ACC112 (cell line): ENCODE results near the gene PRKG2.

ENCODE experiments used
- H2AFZ ChIP-seq: fragments of 200-600 bp; sonication (generic); one replicate; pipeline ENCODE4 v1.6.0; 2017; ENCODE audit warnings: antibody characterized with exemption, low read length; ENCODE audit not compliant: unreplicated experiment
- H3K27ac ChIP-seq: fragments of 200-600 bp; sonication (generic); 2 replicates; pipeline ENCODE4 v1.5.1; 2014; ENCODE audit warnings: low read depth, mild to moderate bottlenecking, antibody characterized with exemption, low read length, moderate library complexity
- H3K27me3 ChIP-seq: fragments of 200-600 bp; sonication (generic); 2 replicates; pipeline ENCODE4 v1.6.1; 2014; ENCODE audit warnings: mild to moderate bottlenecking, antibody characterized with exemption, low read length, moderate library complexity, mixed read lengths; ENCODE audit not compliant: insufficient read depth
- H3K36me3 ChIP-seq: fragments of 200-600 bp; sonication (generic); 2 replicates; pipeline ENCODE4 v1.6.1; 2016; ENCODE audit warnings: mild to moderate bottlenecking, antibody characterized with exemption, low read length, moderate library complexity, mixed read lengths; ENCODE audit not compliant: insufficient read depth
- H3K4me1 ChIP-seq: fragments of 200-600 bp; sonication (generic); one replicate; pipeline ENCODE4 v1.6.1; 2016; ENCODE audit warnings: low read length, mixed read lengths; ENCODE audit not compliant: insufficient read depth, unreplicated experiment, control insufficient read depth
- H3K4me3 ChIP-seq: fragments of 200-600 bp; sonication (generic); 2 replicates; pipeline ENCODE4 v1.5.1; 2014; ENCODE audit warnings: mild to moderate bottlenecking, low read depth, low read length
- H3K79me2 ChIP-seq: fragments of 200-600 bp; sonication (generic); one replicate; pipeline ENCODE4 v1.6.0; 2016; ENCODE audit warnings: low read length; ENCODE audit not compliant: control insufficient read depth, unreplicated experiment, insufficient read depth

Gene PRKG2

GRCh38 chr4:81131066-81131465 is 84.0 kb downstream of the PRKG2 start:
- H3K36me3 ChIP-seq: peaks cover 5% of the 10 kb centered on the region; the same call in 1 of the 2 replicates
- H3K79me2 ChIP-seq: no peaks in the 10 kb centered on the region
- H3K27ac ChIP-seq: no peak overlapping the region
- no peaks in the 10 kb centered on the region for H3K27me3 ChIP-seq
- H2AFZ ChIP-seq: no peak overlapping the region
- no peak overlapping the region for H3K4me3 ChIP-seq
- H3K4me1 ChIP-seq: peaks cover 17% of the 10 kb centered on the region

DNA sequence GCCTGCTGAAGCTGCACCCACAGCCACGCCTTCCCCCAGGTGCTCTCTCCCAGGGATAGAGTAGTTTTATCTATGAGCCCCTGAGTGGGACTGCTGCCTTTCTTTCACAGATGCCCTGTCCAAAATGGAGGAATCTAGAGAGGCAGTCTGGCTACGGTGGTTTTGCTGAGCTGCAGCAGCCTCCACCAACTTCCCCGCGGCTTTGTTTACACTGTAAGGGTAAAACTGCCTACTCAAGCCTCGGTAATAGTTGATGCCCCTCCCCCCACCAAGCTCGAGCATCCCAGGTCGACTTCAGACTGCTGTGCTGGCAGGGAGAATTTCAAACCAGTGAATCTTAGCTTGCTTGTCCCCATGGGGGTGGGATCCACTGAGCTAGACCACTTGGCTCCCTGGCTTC is 84.5 kb downstream of the PRKG2 start:
- Histone ChIP-seq H3K36me3 (peaks cover 5% of the 10 kb centered on the region; the same call in 1 of the 2 replicates), H3K27me3 (no peaks in the 10 kb centered on the region), H3K4me1 (peaks cover 12% of the 10 kb centered on the region), H2AFZ (no peak overlapping the region), H3K27ac (no peak overlapping the region), H3K4me3 (no peak overlapping the region), H3K79me2 (no peaks in the 10 kb centered on the region)

DNA sequence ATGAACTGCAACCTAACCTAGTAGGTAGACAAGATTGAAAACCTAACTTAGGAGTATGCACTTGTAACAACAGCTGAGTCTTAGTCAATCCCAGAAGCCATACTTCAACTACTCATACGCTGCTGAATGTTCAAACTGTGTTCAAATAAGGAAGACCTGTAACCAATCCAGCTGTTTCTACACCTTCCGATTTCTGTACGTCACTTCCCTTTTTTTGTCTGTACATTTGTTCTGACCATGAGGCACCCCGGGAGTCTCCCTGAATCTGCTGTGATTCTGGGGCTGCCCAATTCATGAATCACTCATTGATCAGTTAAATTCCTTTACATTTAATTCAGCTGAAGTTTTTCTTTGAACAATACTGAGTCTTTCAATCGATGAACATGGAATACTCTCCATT is 95.0 kb downstream of the PRKG2 start:
- Histone ChIP-seq H3K4me1 (no peaks in the 10 kb centered on the region), H3K4me3 (no peak overlapping the region), H3K36me3 (no peaks in the 10 kb centered on the region), H2AFZ (no peak overlapping the region), H3K27ac (no peak overlapping the region), H3K79me2 (no peaks in the 10 kb centered on the region), H3K27me3 (no peaks in the 10 kb centered on the region)

DNA sequence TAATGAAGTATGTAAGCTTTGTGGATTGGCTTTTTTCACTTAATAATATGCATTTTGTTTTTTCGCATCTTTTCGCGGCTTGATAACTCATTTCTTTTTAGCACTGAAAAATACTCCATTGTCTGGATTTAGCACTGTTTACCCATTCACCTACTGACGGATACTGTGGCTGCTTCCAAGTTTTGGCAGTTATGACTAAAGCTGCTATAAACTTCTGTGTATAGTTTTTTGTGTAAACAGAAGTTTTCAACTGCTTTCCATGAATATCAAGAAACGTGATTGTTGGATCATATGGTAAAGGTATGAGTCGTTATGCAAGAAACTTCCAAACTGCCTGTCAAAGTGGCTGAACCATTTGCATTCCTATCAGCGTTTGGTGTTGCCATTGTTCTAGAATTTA is 96.9 kb downstream of the PRKG2 start:
- H3K27ac ChIP-seq: no peak overlapping the region
- H3K4me1 ChIP-seq: no peaks in the 10 kb centered on the region

DNA sequence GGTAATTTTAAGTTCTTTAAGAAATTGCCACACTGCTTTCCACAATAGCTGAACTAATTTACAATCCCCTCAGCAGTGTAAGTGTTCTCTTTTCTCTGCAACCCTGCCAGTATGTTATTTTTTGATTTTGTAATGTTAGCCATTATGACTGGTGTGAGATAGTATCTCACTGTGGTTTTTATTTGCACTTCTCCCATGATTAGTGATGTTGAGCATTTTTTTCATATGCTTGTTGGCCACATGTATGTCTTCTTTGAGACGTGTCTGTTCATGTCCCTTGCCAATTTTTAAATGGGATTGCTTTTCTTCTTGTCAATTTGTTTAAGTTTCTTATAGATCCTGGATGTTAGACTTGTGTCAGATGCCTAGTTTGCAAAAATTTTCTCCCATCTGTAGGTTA is 98.5 kb downstream of the PRKG2 start:
- no peak overlapping the region for H3K27ac ChIP-seq
- H3K79me2 ChIP-seq: no peaks in the 10 kb centered on the region
- no peaks in the 10 kb centered on the region for H3K36me3 ChIP-seq
- H3K4me1 ChIP-seq: peaks cover 9% of the 10 kb centered on the region
- no peak overlapping the region for H2AFZ ChIP-seq
- no peaks in the 10 kb centered on the region for H3K27me3 ChIP-seq
- H3K4me3 ChIP-seq: no peak overlapping the region

More for the DNA sequence above, 96.9 kb downstream of the PRKG2 start:
- Histone ChIP-seq H3K36me3 (no peaks in the 10 kb centered on the region), H3K27me3 (no peaks in the 10 kb centered on the region), H2AFZ (no peak overlapping the region), H3K79me2 (no peaks in the 10 kb centered on the region), H3K4me3 (no peak overlapping the region)

DNA sequence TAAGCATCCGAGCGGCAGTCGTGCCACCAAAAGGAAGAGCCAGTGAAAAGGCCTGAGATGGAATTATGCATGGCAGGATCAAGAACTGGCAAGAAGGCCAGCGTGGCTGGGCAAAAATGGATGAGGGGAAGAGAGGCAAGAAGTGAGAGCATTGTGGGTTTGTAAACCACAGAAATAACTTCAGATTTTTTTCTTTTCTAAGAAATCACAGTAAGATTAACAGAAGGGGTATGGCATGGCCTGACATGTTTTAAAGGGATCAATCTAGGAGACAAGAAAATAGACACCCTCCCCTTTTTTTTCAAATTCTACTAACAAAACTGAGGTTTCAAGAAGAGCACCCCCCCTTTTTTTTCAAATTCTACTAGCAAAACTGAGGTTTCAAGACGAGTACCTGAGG is 102.0 kb downstream of the PRKG2 start:
- H3K36me3 ChIP-seq: no peaks in the 10 kb centered on the region
- H3K4me1 ChIP-seq: peaks cover 10% of the 10 kb centered on the region
- H3K79me2 ChIP-seq: no peaks in the 10 kb centered on the region
- no peak overlapping the region for H3K27ac ChIP-seq
- H3K27me3 ChIP-seq: no peaks in the 10 kb centered on the region
- H2AFZ ChIP-seq: peak overlapping the region; percentile 76
- H3K4me3 ChIP-seq: no peak overlapping the region

DNA sequence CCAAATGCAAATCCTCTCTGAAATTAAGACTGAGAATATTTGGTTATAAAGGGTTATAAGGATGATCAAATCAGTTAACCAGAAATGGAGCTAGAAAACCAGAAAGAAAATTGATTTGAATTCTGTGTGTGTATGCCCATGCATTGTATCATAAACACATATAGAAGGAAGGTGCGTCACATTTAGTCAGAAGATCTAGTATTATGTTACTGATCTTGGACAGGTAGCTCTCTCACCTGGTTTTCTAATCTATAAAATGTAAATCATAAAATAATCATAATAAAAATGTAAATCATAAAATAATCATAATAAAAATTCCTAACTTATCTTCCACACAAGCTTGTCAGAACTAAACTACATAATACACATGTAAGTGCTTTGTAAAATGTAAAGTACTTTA is 105.7 kb downstream of the PRKG2 start:
- Histone ChIP-seq H3K27ac (no peak overlapping the region), H3K4me1 (peaks cover 10% of the 10 kb centered on the region), H3K79me2 (no peaks in the 10 kb centered on the region), H3K36me3 (no peaks in the 10 kb centered on the region), H3K4me3 (no peak overlapping the region), H2AFZ (no peak overlapping the region), H3K27me3 (no peaks in the 10 kb centered on the region)

DNA sequence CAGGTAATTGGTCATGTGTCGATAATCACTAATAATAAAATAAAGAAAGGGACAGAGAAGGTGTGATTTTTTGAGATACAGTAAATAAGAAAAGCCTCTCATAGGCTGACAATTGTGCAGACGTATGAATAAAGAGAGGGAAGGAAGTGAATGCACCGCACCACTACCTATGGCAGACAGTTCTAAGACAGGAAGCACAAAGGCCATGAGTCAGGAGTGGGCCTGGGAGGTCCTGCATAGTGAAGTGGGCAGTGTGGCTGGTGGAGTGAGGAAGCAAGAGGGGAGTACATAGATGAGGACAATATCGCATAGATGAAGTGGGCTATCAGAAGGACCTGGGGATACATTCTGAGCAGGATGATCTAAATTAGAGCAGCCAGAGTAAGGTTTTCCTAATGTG is 108.9 kb downstream of the PRKG2 start:
- H3K27ac ChIP-seq: no peak overlapping the region
- no peak overlapping the region for H3K4me3 ChIP-seq
- H3K36me3 ChIP-seq: no peaks in the 10 kb centered on the region
- H3K27me3 ChIP-seq: no peaks in the 10 kb centered on the region
- H2AFZ ChIP-seq: no peak overlapping the region
- no peaks in the 10 kb centered on the region for H3K4me1 ChIP-seq
- H3K79me2 ChIP-seq: no peaks in the 10 kb centered on the region

- Histone ChIP-seq H3K27ac (no peak overlapping the region), H3K27me3 (no peaks in the 10 kb centered on the region), H2AFZ (no peak overlapping the region), H3K36me3 (no peaks in the 10 kb centered on the region), H3K4me1 (no peaks in the 10 kb centered on the region), H3K79me2 (no peaks in the 10 kb centered on the region), H3K4me3 (no peak overlapping the region)
These were observed 112.9 kb downstream of the PRKG2 start for GRCh38 chr4:81102107-81102506.

DNA sequence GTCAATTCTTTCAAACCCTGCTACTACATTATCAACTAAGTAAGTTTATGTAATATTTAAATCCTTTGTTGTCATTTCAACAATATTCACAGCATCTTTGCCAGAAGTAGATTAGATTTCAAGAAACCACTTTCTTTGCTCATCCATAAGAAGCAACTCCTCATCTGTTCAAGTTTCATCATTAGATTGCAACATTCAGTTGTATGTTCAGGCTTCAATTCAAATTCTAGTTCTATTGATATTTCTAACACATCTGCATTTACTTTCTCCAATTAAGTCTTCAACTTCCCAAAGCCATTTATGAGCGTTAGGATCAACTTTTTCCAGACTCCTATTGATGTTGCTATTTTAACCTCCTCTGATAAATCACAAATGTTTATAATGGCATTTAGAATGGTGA is 118.5 kb downstream of the PRKG2 start:
- no peaks in the 10 kb centered on the region for H3K27me3 ChIP-seq
- no peak overlapping the region for H3K27ac ChIP-seq
- no peaks in the 10 kb centered on the region for H3K79me2 ChIP-seq
- no peaks in the 10 kb centered on the region for H3K4me1 ChIP-seq
- no peak overlapping the region for H2AFZ ChIP-seq
- no peak overlapping the region for H3K4me3 ChIP-seq
- no peaks in the 10 kb centered on the region for H3K36me3 ChIP-seq

DNA sequence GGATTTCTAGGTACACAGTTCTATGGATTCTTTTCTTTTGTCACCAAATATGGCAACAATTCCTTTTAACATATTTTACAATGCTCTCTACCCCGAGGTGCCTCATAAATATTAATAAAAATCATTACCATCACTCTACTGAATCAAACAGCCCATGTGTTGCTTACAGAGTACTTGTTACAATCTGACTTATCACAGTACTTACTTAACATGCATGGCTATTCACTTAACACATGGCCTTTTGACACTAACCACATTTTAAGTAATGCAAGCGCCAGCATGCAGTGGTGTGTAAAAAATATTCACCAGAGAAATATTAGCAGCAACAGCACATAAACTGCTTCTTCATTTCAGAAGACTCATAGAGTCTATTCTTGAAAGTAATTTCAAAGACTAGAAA is 119.6 kb downstream of the PRKG2 start:
- Histone ChIP-seq H3K36me3 (no peaks in the 10 kb centered on the region), H3K4me1 (no peaks in the 10 kb centered on the region), H3K27me3 (no peaks in the 10 kb centered on the region), H3K79me2 (no peaks in the 10 kb centered on the region), H3K4me3 (no peak overlapping the region), H2AFZ (no peak overlapping the region), H3K27ac (no peak overlapping the region)
